GM23248 (cell line): ENCODE measurements around the gene EFCC1. TPM values are rescaled to one million over a fixed set of nuclear protein-coding genes. Genes with fewer than 3 reads are reported as not detected.
"Not testable (repeated sequence)": the region's sequence is repeated elsewhere in the genome, so short reads cannot be mapped to it uniquely, and the experiment has no call there.

Experiments used
- DNase-seq: peaks from one replicate; pipeline ENCODE4 v3.0.0-alpha.2; 2015
- H2AFZ ChIP-seq: fragments of 200-600 bp; sonication (generic); 2 replicates; pipeline ENCODE4 v1.6.1; 2016; ENCODE audit warnings: antibody characterized with exemption
- H3F3A ChIP-seq: fragments of 200-600 bp; sonication (generic); 2 replicates; pipeline ENCODE4 v1.6.1; 2016; ENCODE audit warnings: mild to moderate bottlenecking, antibody characterized with exemption, mixed run types; ENCODE audit not compliant: insufficient read depth
- H3K27ac ChIP-seq: fragments of 200-600 bp; sonication (generic); 2 replicates; pipeline ENCODE4 v1.5.1; 2016; ENCODE audit warnings: mild to moderate bottlenecking
- H3K27me3 ChIP-seq: fragments of 200-600 bp; sonication (generic); replicated peaks from 2 replicates; pipeline ENCODE4 v1.6.1; 2016; ENCODE audit warnings: mild to moderate bottlenecking; ENCODE audit not compliant: insufficient read depth
- H3K36me3 ChIP-seq: fragments of 200-600 bp; sonication (generic); 2 replicates; pipeline ENCODE4 v1.6.1; 2016; ENCODE audit warnings: low read depth, mild to moderate bottlenecking
- H3K4me1 ChIP-seq: fragments of 200-600 bp; sonication (generic); 2 replicates; pipeline ENCODE4 v1.6.1; 2016; ENCODE audit warnings: mild to moderate bottlenecking; ENCODE audit not compliant: insufficient read depth
- H3K4me2 ChIP-seq: fragments of 200-600 bp; sonication (generic); one replicate; pipeline ENCODE4 v1.6.1; 2016; ENCODE audit warnings: mild to moderate bottlenecking; ENCODE audit not compliant: unreplicated experiment
- H3K4me3 ChIP-seq: fragments of 200-600 bp; sonication (generic); 2 replicates; pipeline ENCODE4 v1.5.1; 2016; ENCODE audit warnings: mild to moderate bottlenecking
- H3K79me2 ChIP-seq: fragments of 200-600 bp; sonication (generic); 2 replicates; pipeline ENCODE4 v1.6.1; 2016; ENCODE audit warnings: mild to moderate bottlenecking; ENCODE audit not compliant: insufficient read depth
- H3K9ac ChIP-seq: fragments of 200-600 bp; sonication (generic); 2 replicates; pipeline ENCODE4 v1.6.1; 2016; ENCODE audit warnings: mild to moderate bottlenecking
- H3K9me2 ChIP-seq: fragments of 200-600 bp; sonication (generic); 2 replicates; pipeline ENCODE4 v1.6.1; 2016; ENCODE audit warnings: mixed run types, mild to moderate bottlenecking, moderate library complexity; ENCODE audit not compliant: insufficient read depth
- H3K9me3 ChIP-seq: fragments of 200-600 bp; sonication (generic); one replicate; pipeline ENCODE4 v1.6.1; 2017; ENCODE audit warnings: low read depth
- H4K20me1 ChIP-seq: fragments of 200-600 bp; sonication (generic); 2 replicates; pipeline ENCODE4 v1.6.0; 2016; ENCODE audit not compliant: insufficient read depth
- EZH2 ChIP-seq: fragments of 200-600 bp; sonication (generic); IDR thresholded peaks from 2 replicates; pipeline ENCODE4 v1.6.1; 2018; ENCODE audit warnings: antibody characterized with exemption, mild to moderate bottlenecking; ENCODE audit not compliant: insufficient read depth, poor library complexity, severe bottlenecking
- EZH2phosphoT487 ChIP-seq: fragments of 200-600 bp; sonication (generic); IDR thresholded peaks from 2 replicates; pipeline ENCODE4 v1.6.1; 2018; ENCODE audit warnings: antibody characterized with exemption, moderate library complexity, mild to moderate bottlenecking, low read depth; ENCODE audit not compliant: insufficient read depth
- WGBS, 2 experiments: methylation state at CpG; one replicate each; pipeline ENCODE4 v1.1.6; 2015 to 2017; ENCODE audit warnings: low lambda C conversion rate in 2 of 2, low coverage in 1 of 2; ENCODE audit errors: missing lambda C conversion rate in 2 of 2; 5-methylcytosine and 5-hydroxymethylcytosine counted together
- in situ Hi-C: fragments of 300-500 bp; cut with MboI; formaldehyde crosslinking; loops from 2 replicates; pipeline ENCODE4 v1.15.0; 2020
- polyA plus RNA-seq: library from polyadenylated mRNA; unstranded; fragments of >200 nt; fragmentation: Nextera tagmentation; extraction: Ambion mirVana; gene quantifications from 2 replicates; pipeline ENCODE4 v1.2.1, GENCODE V29; 2016
- total RNA-seq: library from RNA; depleted of rRNA; stranded (reverse); fragments of >200 nt; shearing (Covaris generic); gene quantifications from 2 replicates; pipeline ENCODE4 v1.2.3, GENCODE V29; 2014; rRNA removed

The EFCC1 gene
- total and polyA plus RNA-seq, 2 experiments from 2014 or later = not detected

GRCh38 chr3:129087138-129087702, 86.1 kb downstream of the EFCC1 start:
- Histone ChIP-seq H3K9me3 (no peaks in the 10 kb centered on the region), H3K4me1 (peaks cover 2% of the 10 kb centered on the region; the same call in 1 of the 2 replicates), H3K27me3 (no peaks in the 10 kb centered on the region), H3K9ac (no peak overlapping the region), H3K79me2 (no peaks in the 10 kb centered on the region), H3K9me2 (no peaks in the 10 kb centered on the region), H3F3A (no peaks in the 10 kb centered on the region), H3K27ac (0 out of 2 replicates have a peak overlapping the region, but pooled peaks have one; percentile 15), H3K4me3 (no peak overlapping the region), H4K20me1 (no peaks in the 10 kb centered on the region), H2AFZ (no peak overlapping the region), H3K4me2 (no peak overlapping the region), H3K36me3 (no peaks in the 10 kb centered on the region; the same call in 1 of the 2 replicates)
- TF ChIP-seq EZH2phosphoT487 (no peak), EZH2 (no peak)
- 50 to 55% methylated on average over 8 of the region's 8 CpGs for WGBS, 2 experiments
- in situ Hi-C loops = no loop called here
- DNase-seq = peak; percentile 58

GRCh38 chr3:129087904-129088303, 86.8 kb downstream of the EFCC1 start:
- H3K4me2 ChIP-seq, H3F3A ChIP-seq, H2AFZ ChIP-seq, H3K9ac ChIP-seq, H3K4me1 ChIP-seq, in situ Hi-C loops, H4K20me1 ChIP-seq, H3K9me3 ChIP-seq, H3K36me3 ChIP-seq, H3K4me3 ChIP-seq, H3K27me3 ChIP-seq, H3K27ac ChIP-seq, H3K79me2 ChIP-seq, H3K9me2 ChIP-seq: not testable (repeated sequence)
- WGBS, 2 experiments = 10 to 19% methylated on average over 2 to 5 of the region's 9 CpGs
- peak; percentile 37 for DNase-seq

GRCh38 chr3:129088312-129088711, 87.2 kb downstream of the EFCC1 start:
- H3F3A ChIP-seq = not testable (repeated sequence)

More at GRCh38 chr3:129088312-129088711, 87.2 kb downstream of the EFCC1 start:
- H3K27ac ChIP-seq, H3K9me3 ChIP-seq, H3K4me3 ChIP-seq, H3K9ac ChIP-seq, H3K9me2 ChIP-seq, in situ Hi-C loops, H3K79me2 ChIP-seq, H3K27me3 ChIP-seq, DNase-seq, H2AFZ ChIP-seq, H3K36me3 ChIP-seq, H3K4me2 ChIP-seq, H4K20me1 ChIP-seq, H3K4me1 ChIP-seq: not testable (repeated sequence)
- no CpG with 5 or more reads among the region's 6 CpGs for WGBS, 2 experiments

Other genes with a start within 250 kb of the EFCC1 start
- 22.3 and 27.3 TPM in 2 replicates for gene ACAD9, start 121.7 kb upstream of the EFCC1 start, total RNA-seq
- gene ACAD9, start 121.7 kb upstream of the EFCC1 start, polyA plus RNA-seq = 29.7 and 32.9 TPM in 2 replicates
- gene CFAP92, start 7.2 kb upstream of the EFCC1 start, total RNA-seq = not detected in 2 replicates
- not detected in 2 replicates for gene CFAP92, start 7.2 kb upstream of the EFCC1 start, polyA plus RNA-seq
- not detected in 2 replicates for gene GP9, start 59.5 kb downstream of the EFCC1 start, total RNA-seq
- gene GP9, start 59.5 kb downstream of the EFCC1 start, polyA plus RNA-seq = not detected in 2 replicates
- gene RAB43, start 120.5 kb downstream of the EFCC1 start, total RNA-seq = 19.7 and 21.6 TPM in 2 replicates
- 6.0 and 6.9 TPM in 2 replicates for gene RAB43, start 120.5 kb downstream of the EFCC1 start, polyA plus RNA-seq
- 28.3 and 33.8 TPM in 2 replicates for gene ISY1, start 159.8 kb downstream of the EFCC1 start, total RNA-seq
- gene ISY1, start 159.8 kb downstream of the EFCC1 start, polyA plus RNA-seq = 51.3 and 51.9 TPM in 2 replicates
- 224 and 240 TPM in 2 replicates for gene CNBP, start 182.6 kb downstream of the EFCC1 start, total RNA-seq
- 373 and 386 TPM in 2 replicates for gene CNBP, start 182.6 kb downstream of the EFCC1 start, polyA plus RNA-seq
- gene COPG1, start 248.3 kb downstream of the EFCC1 start, total RNA-seq = 298 and 328 TPM in 2 replicates
- gene COPG1, start 248.3 kb downstream of the EFCC1 start, polyA plus RNA-seq = 254 and 265 TPM in 2 replicates